Stimulated activated CD8-positive, alpha-beta memory T cell treated with anti-CD3 and anti-CD28 coated beads, Interleukin-15, amount 100 ng/mL, for 4 hours (primary cell): ENCODE measurements around the gene BRIP1.
"Not testable (repeated sequence)": the region's sequence is repeated elsewhere in the genome, so short reads cannot be mapped to it uniquely, and the experiment has no call there.

Source experiments
- DNase-seq, 2 donors: peaks; one replicate each; pipeline ENCODE4 v3.0.0-alpha.2; 2020; ENCODE audit warnings: low read depth in 2 of 2

BRIP1 gene

GRCh38 chr17:61699694-61700093 is 163.6 kb downstream of the BRIP1 start:
- DNase-seq: no peak

- no peak for DNase-seq
Measured at GRCh38 chr17:61699032-61699431, 164.3 kb downstream of the BRIP1 start.

DNA sequence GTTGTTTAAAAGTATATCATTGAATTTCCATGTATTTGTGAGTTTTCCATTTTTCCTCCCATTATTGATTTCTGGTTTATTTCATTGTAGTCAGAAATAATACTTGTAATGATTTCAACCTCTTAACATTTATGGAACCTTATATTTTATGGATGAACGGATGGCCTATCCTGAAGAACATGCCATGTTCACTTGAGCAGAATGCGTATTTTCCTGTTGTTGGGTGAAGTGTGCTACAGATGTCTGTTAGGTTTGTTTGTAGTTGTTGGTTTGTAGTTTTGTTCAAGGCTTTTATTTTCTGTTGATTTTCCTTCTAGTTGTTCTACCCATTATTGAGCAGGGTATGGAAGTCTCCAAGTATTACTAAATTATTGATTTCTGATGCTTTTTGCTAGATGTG is 165.1 kb downstream of the BRIP1 start:
- DNase-seq: no peak

DNA sequence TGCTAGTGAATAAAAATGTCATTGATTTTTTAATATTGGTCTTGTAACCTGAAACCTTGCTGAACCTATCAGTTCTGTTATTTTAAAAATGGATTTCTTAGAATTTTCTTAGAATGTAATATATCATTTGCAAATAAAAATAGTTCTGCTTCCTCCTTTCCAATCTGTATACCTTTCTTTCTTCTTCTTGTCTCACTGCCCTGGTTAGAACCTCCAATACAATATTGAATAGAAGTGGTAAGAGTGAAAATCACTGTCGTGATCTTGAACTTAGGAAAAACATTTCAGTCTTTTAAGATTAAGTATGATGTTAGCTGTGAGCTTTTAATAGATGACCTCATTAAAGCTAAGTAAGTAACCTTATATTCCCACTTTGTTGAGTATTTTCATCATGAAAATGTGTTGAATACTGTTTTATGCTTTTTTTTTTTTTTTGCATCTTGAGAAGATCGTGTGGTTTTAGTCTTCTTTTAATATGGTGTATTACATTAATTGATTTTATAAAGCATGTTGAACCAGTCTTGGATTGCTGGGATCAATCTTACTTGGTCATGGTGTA is 167.5 kb downstream of the BRIP1 start:
- no peak for DNase-seq

GRCh38 chr17:61694095-61694494 is 169.2 kb downstream of the BRIP1 start:
- no peak for DNase-seq

DNA sequence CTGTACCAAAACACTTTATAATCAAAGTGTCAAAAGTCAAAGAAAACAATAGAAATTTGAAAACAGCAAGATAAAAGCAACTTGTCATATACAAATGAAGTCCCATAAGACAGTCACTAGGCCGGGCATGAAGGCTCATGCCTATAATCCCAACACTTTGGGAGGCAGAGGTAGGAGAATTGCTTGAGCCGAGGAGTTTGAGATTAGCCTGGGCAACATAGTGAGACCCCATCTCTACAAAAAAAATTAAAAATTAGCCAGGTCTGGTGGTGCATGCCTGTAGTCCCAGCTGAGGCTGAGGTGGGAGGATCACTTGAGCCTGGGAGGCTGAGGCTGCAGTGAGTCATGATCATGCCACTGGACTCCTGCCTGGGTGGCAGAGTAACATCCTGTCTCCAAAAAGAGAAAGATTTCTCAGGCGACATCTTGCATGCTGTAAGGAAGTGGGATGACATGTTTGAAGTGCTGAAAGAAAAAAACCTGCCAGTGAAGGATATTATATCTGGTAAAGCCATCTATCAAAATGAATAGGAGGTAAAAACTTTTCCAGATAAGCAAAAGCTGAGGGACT is 173.6 kb downstream of the BRIP1 start:
- DNase-seq: no peak

DNA sequence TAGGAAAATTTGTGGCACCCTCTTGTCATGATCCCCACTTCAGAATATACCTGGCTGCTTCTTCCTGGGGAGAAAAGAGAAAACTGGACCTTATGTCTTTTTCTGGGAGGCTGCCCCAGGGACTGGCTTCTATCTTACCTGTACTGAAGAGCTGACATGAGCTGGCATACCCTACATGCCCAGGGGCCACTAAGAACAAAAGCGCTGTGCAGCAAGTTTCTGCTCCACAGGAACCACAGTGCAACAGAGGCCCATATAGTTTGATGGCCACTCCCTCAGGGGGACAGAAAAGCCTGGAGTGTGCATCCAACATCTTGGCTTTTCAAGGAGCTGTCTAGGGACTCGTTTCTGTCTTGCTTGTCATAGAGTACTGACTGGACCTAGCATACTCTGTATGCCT is 175.6 kb downstream of the BRIP1 start:
- no peak for DNase-seq

DNA sequence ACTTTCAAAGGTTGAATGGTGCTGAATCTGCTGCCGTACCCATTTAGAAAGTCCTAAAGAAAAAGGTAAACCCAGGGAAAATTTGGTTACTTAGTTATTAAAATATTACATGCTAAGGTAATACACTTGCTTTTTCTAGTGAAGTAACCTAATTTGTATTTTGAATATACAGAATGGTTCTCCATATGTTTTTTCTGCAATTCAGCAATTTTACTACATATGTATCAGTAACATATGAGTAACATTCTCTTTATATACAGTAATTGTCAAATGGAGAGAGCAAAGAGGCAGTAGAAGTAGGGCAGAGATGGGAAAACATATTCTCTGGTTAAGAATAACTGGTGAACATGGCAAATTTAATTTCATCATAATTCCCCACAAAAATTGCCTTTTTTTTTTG is 177.2 kb downstream of the BRIP1 start:
- DNase-seq: no peak

DNA sequence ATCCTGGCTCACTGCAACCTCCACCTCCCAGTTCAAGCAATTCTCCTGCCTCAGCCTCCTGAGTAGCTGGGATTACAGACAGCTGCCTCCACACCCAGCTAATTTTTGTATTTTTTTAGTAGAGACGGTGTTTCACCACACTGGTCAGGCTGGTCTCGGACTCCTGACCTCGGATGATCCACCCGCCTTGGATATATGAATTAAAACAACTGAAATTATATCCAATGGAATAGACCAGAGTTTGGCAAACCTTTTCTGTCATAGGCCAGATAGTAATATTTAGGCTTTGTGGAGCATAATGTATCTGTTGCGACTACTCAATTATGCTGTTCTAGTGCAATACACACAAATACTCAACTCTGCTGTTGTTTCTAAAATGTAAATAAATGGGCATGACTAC is 178.5 kb downstream of the BRIP1 start:
- no peak for DNase-seq

GRCh38 chr17:61684172-61684571 is 179.2 kb downstream of the BRIP1 start:
- DNase-seq: no peak

DNA sequence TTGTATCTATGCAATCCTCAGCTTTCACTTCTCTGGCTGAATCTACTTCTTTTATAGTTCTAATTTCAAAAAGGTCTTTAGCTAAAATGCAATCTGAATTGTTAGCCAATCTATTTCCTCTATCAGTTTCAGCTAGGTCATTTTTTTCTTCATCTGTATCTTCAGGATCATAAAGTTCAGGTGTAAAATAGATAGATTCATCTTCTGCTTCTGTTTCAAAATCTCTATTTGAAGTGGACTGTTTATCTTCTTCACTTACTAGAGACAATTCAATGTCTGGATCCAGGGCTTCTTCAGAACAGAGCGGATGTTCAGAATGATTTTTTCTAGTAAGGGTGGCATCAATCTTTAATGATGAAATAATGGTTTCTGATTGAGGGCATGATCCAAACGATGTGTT is 179.9 kb downstream of the BRIP1 start:
- DNase-seq: no peak

- no peak for DNase-seq
Measured at GRCh38 chr17:61680921-61681320, 182.4 kb downstream of the BRIP1 start.

DNA sequence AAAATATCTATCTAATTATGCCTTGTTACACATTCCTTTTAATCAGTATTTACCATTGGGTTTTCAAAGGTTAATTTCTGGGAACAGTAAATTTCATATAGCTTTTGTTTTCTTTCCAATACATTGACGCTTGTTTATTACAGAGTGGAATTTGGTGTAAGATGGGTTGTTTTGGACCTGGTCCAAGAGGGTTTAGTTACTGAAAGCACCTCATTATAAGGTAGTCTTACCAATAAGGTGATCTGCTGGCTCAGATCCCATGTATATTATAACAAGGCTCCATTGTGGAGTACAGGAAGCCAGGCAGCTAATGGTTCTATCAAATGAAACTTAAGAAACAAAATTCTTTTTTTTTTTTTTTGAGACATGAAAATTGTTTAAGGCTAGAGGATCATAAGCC is 185.0 kb downstream of the BRIP1 start:
- DNase-seq: no peak

GRCh38 chr17:61677150-61677811 is 186.0 kb downstream of the BRIP1 start:
- DNase-seq: not testable (repeated sequence)

DNA sequence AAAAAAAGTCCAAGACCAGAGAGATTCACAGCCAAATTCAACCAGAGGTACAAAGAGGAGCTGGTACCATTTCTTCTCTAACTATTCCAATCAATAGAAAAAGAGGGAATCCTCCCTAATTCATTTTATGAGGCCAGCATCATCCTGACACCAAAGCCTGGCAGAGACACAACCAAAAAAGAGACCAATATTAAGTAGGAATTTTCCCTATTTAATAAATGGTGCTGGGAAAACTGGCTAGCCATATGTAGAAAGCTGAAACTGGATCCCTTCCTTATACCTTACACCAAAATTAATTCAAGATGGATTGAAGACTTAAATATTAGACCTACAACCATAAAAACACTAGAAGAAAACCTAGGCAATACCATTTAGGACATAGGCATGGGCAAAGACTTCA is 186.8 kb downstream of the BRIP1 start:
- DNase-seq: not testable (repeated sequence)

- DNase-seq: not testable (repeated sequence)
Measured at GRCh38 chr17:61674609-61675008, 188.7 kb downstream of the BRIP1 start.

GRCh38 chr17:61673019-61673897 is 190.1 kb downstream of the BRIP1 start:
- not testable (repeated sequence) for DNase-seq

GRCh38 chr17:61672140-61672539 is 191.2 kb downstream of the BRIP1 start:
- no peak for DNase-seq

- no peak for DNase-seq
Measured at GRCh38 chr17:61670691-61671090, 192.6 kb downstream of the BRIP1 start.

GRCh38 chr17:61669522-61669921 is 193.8 kb downstream of the BRIP1 start:
- DNase-seq: no peak

GRCh38 chr17:61668486-61668885 is 194.8 kb downstream of the BRIP1 start:
- no peak for DNase-seq

GRCh38 chr17:61666406-61667088 is 196.8 kb downstream of the BRIP1 start:
- DNase-seq: not testable (repeated sequence)
